ENCODE data around the gene ZNF362. TPM values are rescaled to one million over a fixed set of nuclear protein-coding genes. Genes with fewer than 3 reads are reported as not detected.

Gene ZNF362
- polyA plus RNA-seq, 1 of the 3 experiments (the other 2 are of a cell fraction), result 17.1 TPM

DNA sequence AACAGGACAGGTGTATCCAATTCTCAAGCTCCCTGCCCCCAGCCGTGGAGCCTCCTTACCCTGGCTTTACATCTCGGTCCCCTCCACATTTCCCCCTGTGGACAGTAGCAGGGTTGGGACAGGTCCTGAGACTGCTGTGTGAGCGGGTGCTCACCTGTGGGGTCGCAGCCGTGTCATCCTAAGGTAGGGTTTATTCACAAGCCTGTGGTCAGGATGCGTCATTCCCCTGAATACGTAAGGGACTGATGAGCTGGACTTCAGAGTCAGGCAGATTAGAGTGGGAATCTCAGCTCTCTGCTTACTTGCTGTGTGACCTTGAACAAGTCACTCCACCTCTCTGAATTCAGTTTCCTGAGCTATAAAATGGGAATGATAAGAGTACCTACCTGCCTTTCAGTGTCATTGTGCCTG lies 17.7 kb downstream of the ZNF362 start:
- DNase-seq, result no peak
- Histone ChIP-seq H3K36me3 (replicated peaks in 1 of 2; ENCODE audit: control insufficient read depth in 1 of 2, insufficient read depth in 2 of 2, low read length in 1 of 2) (peaks cover 15 to 30% of the 10 kb centered on the region in 2 experiments), H3K27me3 (ENCODE audit: insufficient read depth) (no peaks in the 10 kb centered on the region), H3K9ac (no peak overlapping the region), H3K9me2 (no peaks in the 10 kb centered on the region), H3K27ac (ENCODE audit: low read depth in 2 of 2, low read length in 1 of 2) (no peak overlapping the region), H3K79me2 (ENCODE audit: insufficient read depth) (peaks cover 47% of the 10 kb centered on the region; the same call in 1 of the 2 replicates), H3K4me3 (ENCODE audit: low read depth in 2 of 2, low read length in 1 of 2) (no peak overlapping the region), H3F3A (replicated peaks; ENCODE audit: insufficient read depth) (no peaks in the 10 kb centered on the region), H3K4me2 (no peak overlapping the region), H2AFZ (ENCODE audit: low read depth) (no peak overlapping the region), H3K4me1 (ENCODE audit: control insufficient read depth in 1 of 2, insufficient read depth in 2 of 2, low read depth in 1 of 2, low read length in 1 of 2) (no peaks in the 10 kb centered on the region; a peak in 1 of 4 replicates), H4K20me1 (ENCODE audit: insufficient read depth) (peaks cover 60% of the 10 kb centered on the region), H3K9me3 (no peaks in the 10 kb centered on the region)
- POLR2A ChIA-PET, result no interaction called here
- WGBS (ENCODE audit: low lambda C conversion rate), result 84% methylated on average over 7 of the region's 7 CpGs
- CTCF ChIA-PET, result interaction anchor here (1.2 to 3.1 kb wide), 2 partner anchors 22 to 24 kb away, joined by 5 to 13 read pairs; no protein-coding TSS in a partner anchor
- no peak for TF ChIP-seq POLR2AphosphoS5 (IDR thresholded peaks at IDR 0.05; ENCODE audit: low read depth, low read length)
- TF ChIP-seq RFX5 (IDR thresholded peaks at IDR 0.05; ENCODE audit: low read length), result no peak
- TF ChIP-seq, protein P1, sequence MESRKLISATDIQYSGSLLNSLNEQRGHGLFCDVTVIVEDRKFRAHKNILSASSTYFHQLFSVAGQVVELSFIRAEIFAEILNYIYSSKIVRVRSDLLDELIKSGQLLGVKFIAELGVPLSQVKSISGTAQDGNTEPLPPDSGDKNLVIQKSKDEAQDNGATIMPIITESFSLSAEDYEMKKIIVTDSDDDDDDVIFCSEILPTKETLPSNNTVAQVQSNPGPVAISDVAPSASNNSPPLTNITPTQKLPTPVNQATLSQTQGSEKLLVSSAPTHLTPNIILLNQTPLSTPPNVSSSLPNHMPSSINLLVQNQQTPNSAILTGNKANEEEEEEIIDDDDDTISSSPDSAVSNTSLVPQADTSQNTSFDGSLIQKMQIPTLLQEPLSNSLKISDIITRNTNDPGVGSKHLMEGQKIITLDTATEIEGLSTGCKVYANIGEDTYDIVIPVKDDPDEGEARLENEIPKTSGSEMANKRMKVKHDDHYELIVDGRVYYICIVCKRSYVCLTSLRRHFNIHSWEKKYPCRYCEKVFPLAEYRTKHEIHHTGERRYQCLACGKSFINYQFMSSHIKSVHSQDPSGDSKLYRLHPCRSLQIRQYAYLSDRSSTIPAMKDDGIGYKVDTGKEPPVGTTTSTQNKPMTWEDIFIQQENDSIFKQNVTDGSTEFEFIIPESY (IDR thresholded peaks at IDR 0.05; ENCODE audit: borderline replicate concordance, low read depth), result no peak
- no peak for TF ChIP-seq RXRA (IDR thresholded peaks at IDR 0.05; ENCODE audit: borderline replicate concordance, low read depth)
- no peak for TF ChIP-seq TEAD4 (IDR thresholded peaks at IDR 0.05; ENCODE audit: borderline replicate concordance, insufficient read depth)
- TF ChIP-seq GABPA (IDR thresholded peaks at IDR 0.05; ENCODE audit: low read depth), result no peak
- TF ChIP-seq SIN3A (IDR thresholded peaks at IDR 0.05; ENCODE audit: borderline replicate concordance, low read depth, low read length), result no peak
- TF ChIP-seq CHD2 (IDR thresholded peaks at IDR 0.05; ENCODE audit: low read length, partially characterized antibody), result no peak
- TF ChIP-seq, protein P2, sequence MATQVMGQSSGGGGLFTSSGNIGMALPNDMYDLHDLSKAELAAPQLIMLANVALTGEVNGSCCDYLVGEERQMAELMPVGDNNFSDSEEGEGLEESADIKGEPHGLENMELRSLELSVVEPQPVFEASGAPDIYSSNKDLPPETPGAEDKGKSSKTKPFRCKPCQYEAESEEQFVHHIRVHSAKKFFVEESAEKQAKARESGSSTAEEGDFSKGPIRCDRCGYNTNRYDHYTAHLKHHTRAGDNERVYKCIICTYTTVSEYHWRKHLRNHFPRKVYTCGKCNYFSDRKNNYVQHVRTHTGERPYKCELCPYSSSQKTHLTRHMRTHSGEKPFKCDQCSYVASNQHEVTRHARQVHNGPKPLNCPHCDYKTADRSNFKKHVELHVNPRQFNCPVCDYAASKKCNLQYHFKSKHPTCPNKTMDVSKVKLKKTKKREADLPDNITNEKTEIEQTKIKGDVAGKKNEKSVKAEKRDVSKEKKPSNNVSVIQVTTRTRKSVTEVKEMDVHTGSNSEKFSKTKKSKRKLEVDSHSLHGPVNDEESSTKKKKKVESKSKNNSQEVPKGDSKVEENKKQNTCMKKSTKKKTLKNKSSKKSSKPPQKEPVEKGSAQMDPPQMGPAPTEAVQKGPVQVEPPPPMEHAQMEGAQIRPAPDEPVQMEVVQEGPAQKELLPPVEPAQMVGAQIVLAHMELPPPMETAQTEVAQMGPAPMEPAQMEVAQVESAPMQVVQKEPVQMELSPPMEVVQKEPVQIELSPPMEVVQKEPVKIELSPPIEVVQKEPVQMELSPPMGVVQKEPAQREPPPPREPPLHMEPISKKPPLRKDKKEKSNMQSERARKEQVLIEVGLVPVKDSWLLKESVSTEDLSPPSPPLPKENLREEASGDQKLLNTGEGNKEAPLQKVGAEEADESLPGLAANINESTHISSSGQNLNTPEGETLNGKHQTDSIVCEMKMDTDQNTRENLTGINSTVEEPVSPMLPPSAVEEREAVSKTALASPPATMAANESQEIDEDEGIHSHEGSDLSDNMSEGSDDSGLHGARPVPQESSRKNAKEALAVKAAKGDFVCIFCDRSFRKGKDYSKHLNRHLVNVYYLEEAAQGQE (IDR thresholded peaks at IDR 0.05; ENCODE audit: low read depth, low read length), result no peak

DNA sequence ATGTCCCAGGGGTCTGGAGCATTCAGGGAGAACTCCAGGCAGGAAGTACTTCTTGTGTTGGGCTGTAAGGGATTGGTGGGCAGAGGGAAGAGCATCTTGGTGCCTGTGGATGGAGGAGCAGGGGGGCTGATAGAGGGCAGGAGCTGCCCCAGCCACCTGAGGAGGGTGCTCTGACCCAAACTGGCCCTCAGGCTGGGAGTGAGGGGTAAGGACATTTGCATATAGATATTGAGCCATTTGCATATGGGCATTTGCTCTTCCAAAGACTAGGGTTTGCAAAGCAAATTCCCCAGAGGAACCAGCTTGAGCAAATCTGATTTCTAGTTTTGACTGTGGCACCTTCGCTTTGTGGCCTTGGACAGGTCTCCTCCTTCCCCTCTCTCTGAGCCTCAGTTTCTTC lies 18.2 kb downstream of the ZNF362 start:
- Histone ChIP-seq H3K36me3 (replicated peaks in 1 of 2; ENCODE audit: control insufficient read depth in 1 of 2, insufficient read depth in 2 of 2, low read length in 1 of 2) (peaks cover 20 to 32% of the 10 kb centered on the region in 2 experiments), H3K4me3 (ENCODE audit: low read depth in 2 of 2, low read length in 1 of 2) (no peak overlapping the region), H3K4me2 (no peak overlapping the region), H3K9me3 (no peaks in the 10 kb centered on the region), H3K79me2 (ENCODE audit: insufficient read depth) (peaks cover 43% of the 10 kb centered on the region; the same call in 1 of the 2 replicates), H3K27ac (ENCODE audit: low read depth in 2 of 2, low read length in 1 of 2) (no peak overlapping the region), H3F3A (replicated peaks; ENCODE audit: insufficient read depth) (no peaks in the 10 kb centered on the region), H3K27me3 (ENCODE audit: insufficient read depth) (no peaks in the 10 kb centered on the region), H3K4me1 (ENCODE audit: control insufficient read depth in 1 of 2, insufficient read depth in 2 of 2, low read depth in 1 of 2, low read length in 1 of 2) (no peaks in the 10 kb centered on the region; a peak in 1 of 4 replicates), H3K9ac (no peak overlapping the region), H4K20me1 (ENCODE audit: insufficient read depth) (peaks cover 55% of the 10 kb centered on the region), H3K9me2 (no peaks in the 10 kb centered on the region), H2AFZ (ENCODE audit: low read depth) (no peak overlapping the region)
- ChIA-PET POLR2A (no interaction called here), CTCF (interaction anchor here (1.2 to 3.1 kb wide), 2 partner anchors 21 to 24 kb away, joined by 5 to 13 read pairs; no protein-coding TSS in a partner anchor)
- 100% methylated on average over 1 of the region's 1 CpG for WGBS (ENCODE audit: low lambda C conversion rate)
- no peak for DNase-seq
- TF ChIP-seq, protein P3, sequence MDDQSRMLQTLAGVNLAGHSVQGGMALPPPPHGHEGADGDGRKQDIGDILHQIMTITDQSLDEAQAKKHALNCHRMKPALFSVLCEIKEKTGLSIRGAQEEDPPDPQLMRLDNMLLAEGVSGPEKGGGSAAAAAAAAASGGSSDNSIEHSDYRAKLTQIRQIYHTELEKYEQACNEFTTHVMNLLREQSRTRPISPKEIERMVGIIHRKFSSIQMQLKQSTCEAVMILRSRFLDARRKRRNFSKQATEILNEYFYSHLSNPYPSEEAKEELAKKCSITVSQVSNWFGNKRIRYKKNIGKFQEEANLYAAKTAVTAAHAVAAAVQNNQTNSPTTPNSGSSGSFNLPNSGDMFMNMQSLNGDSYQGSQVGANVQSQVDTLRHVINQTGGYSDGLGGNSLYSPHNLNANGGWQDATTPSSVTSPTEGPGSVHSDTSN (IDR thresholded peaks at IDR 0.05), result no peak
- TF ChIP-seq, protein P4, sequence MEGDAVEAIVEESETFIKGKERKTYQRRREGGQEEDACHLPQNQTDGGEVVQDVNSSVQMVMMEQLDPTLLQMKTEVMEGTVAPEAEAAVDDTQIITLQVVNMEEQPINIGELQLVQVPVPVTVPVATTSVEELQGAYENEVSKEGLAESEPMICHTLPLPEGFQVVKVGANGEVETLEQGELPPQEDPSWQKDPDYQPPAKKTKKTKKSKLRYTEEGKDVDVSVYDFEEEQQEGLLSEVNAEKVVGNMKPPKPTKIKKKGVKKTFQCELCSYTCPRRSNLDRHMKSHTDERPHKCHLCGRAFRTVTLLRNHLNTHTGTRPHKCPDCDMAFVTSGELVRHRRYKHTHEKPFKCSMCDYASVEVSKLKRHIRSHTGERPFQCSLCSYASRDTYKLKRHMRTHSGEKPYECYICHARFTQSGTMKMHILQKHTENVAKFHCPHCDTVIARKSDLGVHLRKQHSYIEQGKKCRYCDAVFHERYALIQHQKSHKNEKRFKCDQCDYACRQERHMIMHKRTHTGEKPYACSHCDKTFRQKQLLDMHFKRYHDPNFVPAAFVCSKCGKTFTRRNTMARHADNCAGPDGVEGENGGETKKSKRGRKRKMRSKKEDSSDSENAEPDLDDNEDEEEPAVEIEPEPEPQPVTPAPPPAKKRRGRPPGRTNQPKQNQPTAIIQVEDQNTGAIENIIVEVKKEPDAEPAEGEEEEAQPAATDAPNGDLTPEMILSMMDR (IDR thresholded peaks at IDR 0.05), result no peak
- TF ChIP-seq, protein P2 (IDR thresholded peaks at IDR 0.05; ENCODE audit: low read depth, low read length), result no peak
- TF ChIP-seq FOXM1 (IDR thresholded peaks at IDR 0.05; ENCODE audit: low read depth), result no peak
- TF ChIP-seq, protein P5, sequence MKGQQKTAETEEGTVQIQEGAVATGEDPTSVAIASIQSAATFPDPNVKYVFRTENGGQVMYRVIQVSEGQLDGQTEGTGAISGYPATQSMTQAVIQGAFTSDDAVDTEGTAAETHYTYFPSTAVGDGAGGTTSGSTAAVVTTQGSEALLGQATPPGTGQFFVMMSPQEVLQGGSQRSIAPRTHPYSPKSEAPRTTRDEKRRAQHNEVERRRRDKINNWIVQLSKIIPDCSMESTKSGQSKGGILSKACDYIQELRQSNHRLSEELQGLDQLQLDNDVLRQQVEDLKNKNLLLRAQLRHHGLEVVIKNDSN (IDR thresholded peaks at IDR 0.05; ENCODE audit: borderline replicate concordance, low read depth), result no peak

Measured in SK-N-SH (cell line).